ENCODE results near the gene DMRT3.

GRCh38 chr9:973295-973834 lies 3.1 kb upstream of the DMRT3 start:
- TF ChIP-seq, protein P1, sequence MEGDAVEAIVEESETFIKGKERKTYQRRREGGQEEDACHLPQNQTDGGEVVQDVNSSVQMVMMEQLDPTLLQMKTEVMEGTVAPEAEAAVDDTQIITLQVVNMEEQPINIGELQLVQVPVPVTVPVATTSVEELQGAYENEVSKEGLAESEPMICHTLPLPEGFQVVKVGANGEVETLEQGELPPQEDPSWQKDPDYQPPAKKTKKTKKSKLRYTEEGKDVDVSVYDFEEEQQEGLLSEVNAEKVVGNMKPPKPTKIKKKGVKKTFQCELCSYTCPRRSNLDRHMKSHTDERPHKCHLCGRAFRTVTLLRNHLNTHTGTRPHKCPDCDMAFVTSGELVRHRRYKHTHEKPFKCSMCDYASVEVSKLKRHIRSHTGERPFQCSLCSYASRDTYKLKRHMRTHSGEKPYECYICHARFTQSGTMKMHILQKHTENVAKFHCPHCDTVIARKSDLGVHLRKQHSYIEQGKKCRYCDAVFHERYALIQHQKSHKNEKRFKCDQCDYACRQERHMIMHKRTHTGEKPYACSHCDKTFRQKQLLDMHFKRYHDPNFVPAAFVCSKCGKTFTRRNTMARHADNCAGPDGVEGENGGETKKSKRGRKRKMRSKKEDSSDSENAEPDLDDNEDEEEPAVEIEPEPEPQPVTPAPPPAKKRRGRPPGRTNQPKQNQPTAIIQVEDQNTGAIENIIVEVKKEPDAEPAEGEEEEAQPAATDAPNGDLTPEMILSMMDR (IDR thresholded peaks at IDR 0.05) = no peak
- no peak for TF ChIP-seq EZH2 (IDR thresholded peaks at IDR 0.05)
